GM12878 (cell line): Measurements from ENCODE around the gene FYB1. TPM values are rescaled to one million over a fixed set of nuclear protein-coding genes. Genes with fewer than 3 reads are reported as not detected.

Experiments
- ATAC-seq: fragments of 200-7000 bp; cut with Tn5 transposase; 3 replicates; pipeline ENCODE4 v1.9.1; 2020; ENCODE audit warnings: mild to moderate bottlenecking, moderate library complexity
- BruUV-seq: library from RNA; stranded (reverse); fragments of 400-500 nt; replicated peaks from 2 replicates; lab custom pipeline; 2021; lab: Mats Ljungman, UMichigan
- CTCF ChIA-PET: fragments of 300-600 bp; sonication (Branson Sonifier 250); formaldehyde crosslinking; extraction: SDS; loops from one replicate; lab custom pipeline; 2021; ENCODE audit warnings: inconsistent platforms; lab: Yijun Ruan, JAX
- POLR2A ChIA-PET: fragments of 350-600 bp; formaldehyde crosslinking; extraction: SDS; loops from one replicate; lab custom pipeline; 2021; ENCODE audit warnings: inconsistent platforms; lab: Charles Lee
- RAD21 ChIA-PET: fragments of 300-600 bp; sonication (Branson Sonifier 250); formaldehyde crosslinking; loops from one replicate; lab custom pipeline; 2023; ENCODE audit warnings: antibody characterized with exemption; ENCODE audit not compliant: unreplicated experiment; lab: Charles Lee
- SMC1A ChIA-PET: fragments of 300-600 bp; sonication (Branson Sonifier 250); formaldehyde crosslinking; loops from one replicate; lab custom pipeline; 2023; ENCODE audit not compliant: unreplicated experiment, uncharacterized antibody; lab: Charles Lee
- DNase-seq: peaks from one replicate; pipeline ENCODE4 v3.0.0-alpha.2; 2011; ENCODE audit warnings: low read depth, low spot score
- FAIRE-seq: peaks from 3 replicates; lab custom pipeline; 2011; peaks lifted over from hg19 to GRCh38; lab: Jason Lieb, UNC
- H2AFZ ChIP-seq: 2 replicates; pipeline ENCODE4 v1.6.0; 2011; ENCODE audit warnings: low read depth, low read length, control low read depth; ENCODE audit not compliant: control insufficient read depth
- H3K27ac ChIP-seq: 2 replicates; pipeline ENCODE4 v1.5.1; 2011; ENCODE audit warnings: control low read depth; ENCODE audit not compliant: control insufficient read depth, insufficient read depth
- H3K27me3 ChIP-seq, 2 experiments: replicated peaks in 1 of 2; 2 replicates each; pipeline versions ENCODE4 v1.6.0 to v1.6.1; 2011; ENCODE audit warnings: low read length in 1 of 2; ENCODE audit not compliant: control insufficient read depth in 2 of 2, insufficient read depth in 2 of 2
- H3K36me3 ChIP-seq, 2 experiments: 2 replicates each; pipeline ENCODE4 v1.5.1; 2011; ENCODE audit warnings: low read length in 1 of 2; ENCODE audit not compliant: control insufficient read depth in 2 of 2, insufficient read depth in 2 of 2
- H3K4me1 ChIP-seq: 2 replicates; pipeline ENCODE4 v1.6.1; 2011; ENCODE audit warnings: mild to moderate bottlenecking, low read length, moderate library complexity, mixed read lengths; ENCODE audit not compliant: control insufficient read depth, insufficient read depth
- H3K4me2 ChIP-seq: 2 replicates; pipeline ENCODE4 v1.6.0; 2011; ENCODE audit warnings: control low read depth; ENCODE audit not compliant: control insufficient read depth, insufficient read depth
- H3K4me3 ChIP-seq: fragments of 200-600 bp; sonication (generic); 2 replicates; pipeline ENCODE4 v1.5.1; 2016
- H3K79me2 ChIP-seq: 2 replicates; pipeline ENCODE4 v1.6.0; 2011; ENCODE audit warnings: low read length; ENCODE audit not compliant: control insufficient read depth, insufficient read depth
- H3K9ac ChIP-seq: 2 replicates; pipeline ENCODE4 v1.8.0; 2011; ENCODE audit warnings: low read length, control low read depth, mixed read lengths; ENCODE audit not compliant: control insufficient read depth, insufficient read depth
- H3K9me3 ChIP-seq: replicated peaks from 3 replicates; pipeline ENCODE4 v1.5.1; 2011; ENCODE audit warnings: mild to moderate bottlenecking, low read length; ENCODE audit not compliant: control insufficient read depth, insufficient read depth
- H4K20me1 ChIP-seq: 2 replicates; pipeline ENCODE4 v1.6.0; 2011; ENCODE audit not compliant: control insufficient read depth, insufficient read depth
- CREB1 ChIP-seq: IDR thresholded peaks from 2 replicates; pipeline ENCODE4 v1.6.1; 2012; ENCODE audit warnings: low read depth, mild to moderate bottlenecking, inconsistent platforms
- POLR2AphosphoS5 ChIP-seq: IDR thresholded peaks from 2 replicates; pipeline ENCODE4 v1.6.1; 2011; ENCODE audit warnings: mild to moderate bottlenecking, low read length, inconsistent platforms
- RAD51 ChIP-seq: fragments of 450-650 bp; IDR thresholded peaks from 2 replicates; pipeline ENCODE4 v1.6.1; 2016; ENCODE audit warnings: moderate library complexity, mild to moderate bottlenecking, inconsistent platforms
- ZNF622 ChIP-seq: fragments of 450-650 bp; IDR thresholded peaks from 2 replicates; pipeline ENCODE4 v1.6.1; 2017; ENCODE audit warnings: mild to moderate bottlenecking, inconsistent platforms
- WGBS: methylation state at CpG from one replicate; pipeline ENCODE4 v1.1.6; 2016; ENCODE audit warnings: low lambda C conversion rate; ENCODE audit not compliant: insufficient replicate concordance, insufficient coverage; ENCODE audit errors: missing lambda C conversion rate; 5-methylcytosine and 5-hydroxymethylcytosine counted together
- in situ Hi-C: fragments of 300-500 bp; cut with MboI; formaldehyde crosslinking; loops from 9 replicates; pipeline ENCODE4 v1.14.3; 2018; ENCODE audit warnings: mixed read lengths
- intact Hi-C: fragments of 100-400 bp; cut with micrococcal nuclease; formaldehyde crosslinking; loops from one replicate; pipeline ENCODE4 v1.14.2; 2022; ENCODE audit not compliant: unreplicated experiment
- polyA plus RNA-seq, 11 experiments: library from polyadenylated mRNA; depleted of rRNA in 4 of 11; unstranded in 6 of 11; stranded (reverse) in 5 of 11; fragments of >200 nt; fragmentation: Nextera tagmentation in 4 of 11; fragmentation: Illumina TruSeq in 1 of 11; extraction: Ambion mirVana in 4 of 11; extraction: Trizol in 1 of 11; gene quantifications; 1 replicate in 1 of 11; 2 replicates in 10 of 11; pipeline versions ENCODE4 v1.2.1 to v1.2.3, GENCODE V29; 2011 to 2016; ENCODE audit warnings: inconsistent platforms in 2 of 11, missing spikeins in 2 of 11, low read depth in 1 of 11
- total RNA-seq, 4 experiments: library from RNA; depleted of rRNA in 3 of 4; stranded (reverse); fragments of >200 nt in 3 of 4; fragmentation: Illumina TruSeq in 1 of 4; extraction: Trizol in 1 of 4; gene quantifications; 2 replicates each; pipeline versions ENCODE4 v1.2.1 to v1.2.3, GENCODE V29; 2013 to 2021
- TF ChIP-seq, protein P1 (sequence below): fragments of 450-650 bp; IDR thresholded peaks from 2 replicates; pipeline ENCODE4 v1.6.1; 2017; ENCODE audit warnings: antibody characterized with exemption, mild to moderate bottlenecking, moderate library complexity

FYB1 gene
- total and polyA plus RNA-seq, 10 of the 15 experiments (the other 5 are each of a cell fraction or from before 2014, with no cell fraction given), result 0.06 to 4.3 (median 0.25) TPM; not detected in 2

DNA sequence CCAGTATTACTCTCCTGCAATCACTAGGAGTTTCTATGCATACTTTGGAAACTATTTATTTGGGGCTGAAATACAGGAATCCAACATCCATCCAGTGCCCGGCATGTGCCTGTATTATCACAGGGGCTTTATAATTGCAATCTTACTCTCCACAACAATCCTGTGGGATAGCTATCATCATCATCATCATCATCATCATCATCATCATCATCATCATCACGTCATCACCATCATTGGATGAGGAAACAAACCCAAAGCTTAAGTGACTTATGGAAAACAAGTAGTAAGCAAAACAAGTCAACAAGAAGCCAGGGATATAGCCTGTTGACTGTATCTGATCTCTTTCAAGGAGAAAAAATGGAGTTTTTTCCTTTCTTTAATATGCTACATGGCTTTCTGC, 47.8 kb upstream of the FYB1 start (continued):
- TF ChIP-seq CREB1 (no peak), ZNF622 (no peak), RAD51 (no peak)

DNA sequence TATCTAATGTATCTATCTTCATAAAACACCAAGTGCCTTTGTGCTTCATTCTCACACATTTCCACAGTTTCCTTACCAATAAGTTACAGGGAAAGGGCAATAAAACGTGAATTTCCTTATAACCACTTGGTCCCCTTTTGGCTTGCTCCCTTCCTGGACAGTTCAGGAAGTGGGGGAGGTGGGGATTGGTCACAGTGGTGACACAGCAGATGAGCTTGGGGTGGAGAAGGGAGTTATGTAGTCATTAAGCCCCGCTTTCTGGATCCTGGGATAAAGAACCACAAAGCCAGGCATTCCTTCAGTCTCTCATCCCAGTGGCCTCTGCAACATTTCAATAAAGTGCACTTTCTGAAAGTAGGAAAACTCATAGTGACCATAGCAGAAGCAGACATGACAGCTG, 47.1 kb upstream of the FYB1 start:
- Histone ChIP-seq H3K9ac (no peak overlapping the region), H3K27ac (no peak overlapping the region), H3K4me1 (0 out of 2 replicates have a peak, but pooled peaks cover 2% of the 10 kb centered on the region), H3K36me3 (no peaks in the 10 kb centered on the region), H2AFZ (no peak overlapping the region), H3K79me2 (no peaks in the 10 kb centered on the region; the same call in none of the 2 replicates), H4K20me1 (no peaks in the 10 kb centered on the region), H3K4me2 (no peak overlapping the region), H3K27me3 (no peaks in the 10 kb centered on the region), H3K4me3 (no peak overlapping the region), H3K9me3 (no peaks in the 10 kb centered on the region; the same call in 2 of the 3 replicates)
- WGBS, result 6% methylated on average over 2 of the region's 2 CpGs
- no TSS peak for BruUV-seq
- TF ChIP-seq, protein P1, sequence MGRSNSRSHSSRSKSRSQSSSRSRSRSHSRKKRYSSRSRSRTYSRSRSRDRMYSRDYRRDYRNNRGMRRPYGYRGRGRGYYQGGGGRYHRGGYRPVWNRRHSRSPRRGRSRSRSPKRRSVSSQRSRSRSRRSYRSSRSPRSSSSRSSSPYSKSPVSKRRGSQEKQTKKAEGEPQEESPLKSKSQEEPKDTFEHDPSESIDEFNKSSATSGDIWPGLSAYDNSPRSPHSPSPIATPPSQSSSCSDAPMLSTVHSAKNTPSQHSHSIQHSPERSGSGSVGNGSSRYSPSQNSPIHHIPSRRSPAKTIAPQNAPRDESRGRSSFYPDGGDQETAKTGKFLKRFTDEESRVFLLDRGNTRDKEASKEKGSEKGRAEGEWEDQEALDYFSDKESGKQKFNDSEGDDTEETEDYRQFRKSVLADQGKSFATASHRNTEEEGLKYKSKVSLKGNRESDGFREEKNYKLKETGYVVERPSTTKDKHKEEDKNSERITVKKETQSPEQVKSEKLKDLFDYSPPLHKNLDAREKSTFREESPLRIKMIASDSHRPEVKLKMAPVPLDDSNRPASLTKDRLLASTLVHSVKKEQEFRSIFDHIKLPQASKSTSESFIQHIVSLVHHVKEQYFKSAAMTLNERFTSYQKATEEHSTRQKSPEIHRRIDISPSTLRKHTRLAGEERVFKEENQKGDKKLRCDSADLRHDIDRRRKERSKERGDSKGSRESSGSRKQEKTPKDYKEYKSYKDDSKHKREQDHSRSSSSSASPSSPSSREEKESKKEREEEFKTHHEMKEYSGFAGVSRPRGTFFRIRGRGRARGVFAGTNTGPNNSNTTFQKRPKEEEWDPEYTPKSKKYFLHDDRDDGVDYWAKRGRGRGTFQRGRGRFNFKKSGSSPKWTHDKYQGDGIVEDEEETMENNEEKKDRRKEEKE, result no peak
- no peak for TF ChIP-seq POLR2AphosphoS5
- FAIRE-seq, result no peak
- RAD21 ChIA-PET, result interaction anchor here (1.3 to 2.4 kb wide), 4 partner anchors 8 to 35 kb away, joined by 4 to 11 read pairs (median 9); no protein-coding TSS in a partner anchor
- POLR2A ChIA-PET, result interaction anchor here (1.8 kb wide), 1 partner anchor 14 kb away, joined by 7 read pairs; no protein-coding TSS in a partner anchor
- intact Hi-C loops, result no loop called here
- in situ Hi-C loops, result no loop called here
- no peak for ATAC-seq
- SMC1A ChIA-PET, result interaction anchor here (0.8 to 4.8 kb wide), 7 partner anchors 8 to 49 kb away, joined by 3 to 50 read pairs (median 11); no protein-coding TSS in a partner anchor
- no peak for DNase-seq
- CTCF ChIA-PET, result interaction anchor here (0.5 to 2.1 kb wide), 3 partner anchors 10 to 191 kb away, joined by 3 to 5 read pairs (median 5); no protein-coding TSS in a partner anchor
